GM18520 (cell line): ENCODE measurements around the gene NCCRP1.

Experiments used
- ATAC-seq: cut with Tn5 transposase; IDR thresholded peaks from one replicate; pipeline ENCODE4 v1.9.1; 2021; ENCODE audit not compliant: unreplicated experiment

The NCCRP1 gene, protein sequence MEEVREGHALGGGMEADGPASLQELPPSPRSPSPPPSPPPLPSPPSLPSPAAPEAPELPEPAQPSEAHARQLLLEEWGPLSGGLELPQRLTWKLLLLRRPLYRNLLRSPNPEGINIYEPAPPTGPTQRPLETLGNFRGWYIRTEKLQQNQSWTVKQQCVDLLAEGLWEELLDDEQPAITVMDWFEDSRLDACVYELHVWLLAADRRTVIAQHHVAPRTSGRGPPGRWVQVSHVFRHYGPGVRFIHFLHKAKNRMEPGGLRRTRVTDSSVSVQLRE

DNA sequence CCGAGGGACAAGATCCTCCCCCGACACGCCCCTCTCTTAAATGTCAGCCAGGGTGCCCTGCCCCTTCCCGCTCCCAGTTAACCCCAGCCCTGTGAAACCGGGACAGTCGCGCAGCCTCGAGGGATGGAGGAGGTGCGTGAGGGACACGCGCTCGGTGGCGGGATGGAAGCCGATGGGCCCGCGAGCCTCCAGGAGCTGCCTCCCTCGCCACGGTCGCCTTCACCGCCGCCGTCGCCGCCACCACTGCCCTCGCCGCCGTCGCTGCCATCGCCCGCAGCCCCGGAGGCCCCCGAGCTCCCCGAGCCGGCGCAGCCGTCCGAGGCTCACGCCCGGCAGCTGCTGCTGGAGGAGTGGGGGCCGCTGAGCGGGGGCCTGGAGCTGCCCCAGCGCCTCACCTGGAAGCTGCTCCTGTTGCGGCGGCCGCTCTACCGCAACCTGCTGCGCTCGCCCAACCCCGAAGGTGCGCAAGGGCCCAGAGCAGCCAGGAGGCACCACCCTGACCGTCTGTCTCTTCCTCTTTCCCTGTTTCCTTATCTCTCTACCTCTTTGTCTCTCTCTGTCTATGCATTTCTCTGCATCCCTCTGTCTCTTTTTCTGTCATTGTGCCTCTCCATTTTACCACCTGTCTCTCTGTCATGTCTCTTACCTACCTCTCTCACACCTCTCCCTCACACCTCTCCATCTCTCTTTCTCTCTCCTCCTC lies at the start of gene NCCRP1:
Gene NCCRP1 (plus strand): TSS at position 105 of the 703 bp plus-strand sequence. CDS start 19 bp downstream, at position 124.
- no peak for ATAC-seq

DNA sequence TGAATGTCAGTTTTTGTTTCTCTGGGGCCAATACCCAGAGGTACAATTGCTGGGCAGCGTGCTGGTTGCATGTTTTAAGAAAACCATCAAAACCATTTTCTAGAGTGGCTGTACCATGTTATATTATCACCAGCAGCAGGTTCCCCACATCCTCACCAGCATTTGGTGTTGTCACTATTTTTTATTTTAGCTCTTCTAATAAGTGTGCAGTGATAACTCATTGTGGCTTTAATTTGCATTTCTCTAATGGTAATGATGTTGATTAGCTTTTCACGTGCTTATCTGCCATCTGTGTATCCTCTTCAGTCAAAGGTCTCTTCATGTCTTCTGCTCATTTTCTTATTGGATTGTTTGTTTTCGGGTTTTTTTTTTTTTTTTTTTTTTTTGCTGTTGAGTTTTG lies 49.3 kb upstream of the NCCRP1 start:
- no peak for ATAC-seq

DNA sequence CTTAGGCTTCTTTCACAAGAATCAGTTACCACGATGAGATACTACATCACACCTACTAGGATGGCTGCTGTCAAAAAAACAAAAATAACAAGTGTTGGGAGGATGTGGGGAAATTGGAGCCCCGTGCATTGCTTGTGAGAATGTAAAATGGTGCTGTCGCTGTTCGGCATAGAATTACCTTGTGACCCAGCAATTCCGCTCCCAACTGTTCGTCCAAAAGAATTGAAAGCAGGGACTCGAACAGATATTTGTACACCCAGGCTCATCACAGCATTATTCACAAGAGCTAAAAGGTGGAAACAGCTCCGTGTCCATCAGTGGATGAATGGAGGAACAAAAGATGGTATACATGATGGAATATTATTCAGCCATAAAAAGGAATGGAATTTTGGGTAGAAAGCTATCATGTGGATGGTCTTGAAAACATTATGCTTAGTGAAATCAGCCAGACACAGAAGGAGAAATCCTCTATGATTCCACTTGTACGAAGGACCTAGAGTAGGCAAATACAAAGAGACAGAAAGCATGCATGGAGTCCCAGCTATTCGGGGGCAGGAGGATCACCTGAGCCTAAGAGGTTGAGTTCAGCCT lies 47.7 kb upstream of the NCCRP1 start:
- ATAC-seq: no peak

DNA sequence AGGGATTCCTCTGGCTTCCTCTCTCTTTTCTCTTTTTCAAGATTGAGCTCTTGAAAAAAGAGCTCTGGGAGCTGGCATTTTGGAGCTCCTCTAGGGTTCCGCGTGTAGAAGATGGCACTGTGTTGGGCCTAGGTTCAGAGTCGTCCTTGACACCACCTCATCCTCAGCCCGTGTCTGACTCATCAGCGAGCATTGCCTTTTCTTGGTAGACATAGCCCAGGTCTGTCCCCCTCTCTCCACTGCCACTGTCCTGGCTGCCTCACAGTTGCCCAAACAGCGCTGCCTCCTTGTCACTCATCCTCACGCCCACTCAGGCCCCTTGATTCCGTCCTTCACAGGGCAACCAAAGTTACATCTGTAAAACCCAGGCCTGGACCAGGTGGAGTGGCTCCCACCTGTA lies 46.5 kb upstream of the NCCRP1 start:
- no peak for ATAC-seq

DNA sequence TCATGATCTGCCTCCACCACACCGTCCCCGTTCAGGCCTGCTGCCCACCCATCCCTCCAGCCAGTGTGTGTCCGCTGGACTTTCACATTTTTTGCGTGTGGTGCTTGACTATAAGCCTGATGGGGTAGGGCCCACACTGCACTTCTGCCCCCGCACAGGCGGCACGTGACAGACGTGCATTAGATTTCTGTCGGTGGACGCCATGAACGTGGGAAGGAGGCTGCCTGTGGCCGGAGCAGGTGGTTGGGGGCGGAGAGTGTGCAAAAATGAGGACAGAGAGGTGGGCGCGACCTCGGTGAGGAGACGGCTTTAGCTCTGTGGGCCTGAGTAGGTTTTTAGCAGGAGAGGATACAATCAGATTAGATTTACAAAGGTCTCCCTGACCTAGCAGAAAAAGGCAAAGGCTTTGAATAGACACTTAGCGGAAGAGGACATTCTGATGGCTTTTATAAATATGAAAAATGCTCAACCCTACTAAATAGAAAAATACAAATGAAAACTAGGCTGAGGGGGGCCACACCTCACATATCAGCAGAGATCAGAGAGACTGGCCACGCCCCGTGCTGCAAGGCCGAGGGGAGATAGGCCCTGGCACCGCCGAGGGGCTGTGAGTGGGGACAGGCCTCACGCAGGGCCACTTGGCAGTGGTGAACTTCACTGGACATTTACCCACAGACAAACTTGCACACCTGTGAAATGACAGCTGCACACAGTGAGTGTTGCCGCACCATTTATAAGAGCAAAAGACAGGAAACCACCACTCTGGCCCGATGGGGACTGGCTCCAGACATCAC lies 45.8 kb upstream of the NCCRP1 start:
- no peak for ATAC-seq

DNA sequence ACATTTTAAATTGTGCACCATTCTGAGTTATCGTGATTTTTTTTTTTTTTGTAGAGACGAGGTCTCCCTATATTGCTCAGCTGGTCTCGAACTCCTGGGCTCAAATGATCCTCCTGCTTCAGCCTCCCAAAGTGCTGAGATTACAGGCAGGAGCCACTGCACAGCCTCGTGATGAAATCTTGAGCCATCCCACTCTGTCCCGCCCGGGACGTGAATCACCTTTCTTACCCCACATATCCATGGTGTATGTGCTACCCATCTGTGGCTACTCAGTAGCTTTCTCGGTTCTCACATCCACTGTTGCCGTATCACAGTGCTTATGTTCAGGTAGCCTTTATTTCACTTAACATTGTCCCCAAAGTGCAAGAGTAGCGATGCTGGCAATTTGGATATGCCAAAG lies 44.7 kb upstream of the NCCRP1 start:
- no peak for ATAC-seq

DNA sequence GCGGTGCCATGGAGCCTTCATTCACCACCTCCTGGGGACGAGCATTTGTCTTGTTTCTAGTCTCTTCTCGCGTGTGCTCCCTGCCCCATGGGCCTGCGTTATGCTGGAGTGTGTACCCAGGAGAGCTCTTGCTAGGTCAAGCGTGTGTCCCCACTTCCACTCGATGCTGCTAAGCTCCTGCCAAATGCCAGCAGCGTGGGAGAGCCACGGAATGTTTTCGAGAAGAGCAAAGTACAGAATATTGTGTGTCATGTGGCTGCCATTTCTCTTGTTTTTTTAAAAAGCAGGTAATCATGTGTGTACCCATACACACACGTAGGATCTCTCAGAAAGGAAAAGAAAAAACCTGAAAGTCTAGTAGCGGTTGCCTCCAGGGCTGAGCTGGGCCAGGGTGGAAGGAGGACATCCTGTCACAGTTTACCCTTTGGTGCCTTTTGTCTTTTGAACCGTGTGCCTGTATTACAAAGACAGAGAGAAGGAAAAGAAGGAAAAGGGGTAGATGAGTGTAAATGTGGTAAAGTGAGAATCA lies 42.6 kb upstream of the NCCRP1 start:
- ATAC-seq: no peak

DNA sequence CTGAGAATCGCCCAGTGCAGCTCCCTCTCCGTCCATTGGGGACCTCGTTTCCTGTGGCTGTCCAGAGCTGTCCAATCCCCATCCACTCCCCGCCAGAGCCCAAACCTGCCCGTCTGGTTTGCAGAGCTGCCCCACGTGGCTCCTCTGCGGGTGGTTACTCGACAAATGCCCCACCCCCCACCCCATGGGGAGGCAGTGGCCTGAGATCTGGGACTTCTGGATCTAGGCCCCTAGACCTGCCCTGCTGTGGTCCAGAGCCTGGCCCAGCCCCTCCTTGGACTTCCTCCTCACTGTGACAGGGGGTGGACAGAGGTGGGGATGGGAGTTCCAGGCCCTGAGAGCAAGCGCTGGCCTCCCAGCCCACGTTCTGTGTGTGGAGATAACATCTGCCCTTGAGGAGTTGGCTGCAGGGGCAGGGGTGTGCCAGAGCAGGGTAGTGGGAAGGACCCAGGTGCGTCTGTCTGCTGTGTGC lies 42.1 kb upstream of the NCCRP1 start:
- no peak for ATAC-seq

DNA sequence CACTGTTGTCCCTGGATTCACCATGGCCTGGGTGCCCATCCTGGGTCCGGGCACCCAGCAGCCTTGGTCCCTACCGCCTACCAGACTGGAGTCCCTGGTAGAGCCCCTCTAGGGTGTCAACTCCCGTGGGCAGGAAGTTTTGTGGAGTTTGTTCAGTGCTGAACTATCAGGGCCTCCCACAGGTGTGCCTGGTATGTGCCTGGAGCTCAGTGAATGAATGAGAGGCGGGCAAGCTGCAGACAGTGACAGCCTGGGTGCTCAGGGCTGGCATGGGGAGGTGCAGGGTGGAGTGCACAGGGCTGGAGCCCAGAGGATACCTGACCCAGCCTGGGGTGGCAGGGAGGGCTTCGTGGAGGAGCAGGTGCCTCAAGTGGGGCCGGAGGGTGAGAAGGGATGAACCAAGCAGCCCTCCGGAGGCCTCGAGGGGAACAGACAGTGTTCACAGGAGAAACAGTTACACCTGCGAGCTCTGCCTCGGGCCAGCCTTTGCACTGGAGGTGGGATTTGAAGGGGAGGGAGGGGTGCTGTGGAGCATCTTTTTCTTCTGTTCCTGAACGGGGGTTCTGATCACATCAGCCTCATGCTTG lies 41.6 kb upstream of the NCCRP1 start:
- ATAC-seq: no peak

DNA sequence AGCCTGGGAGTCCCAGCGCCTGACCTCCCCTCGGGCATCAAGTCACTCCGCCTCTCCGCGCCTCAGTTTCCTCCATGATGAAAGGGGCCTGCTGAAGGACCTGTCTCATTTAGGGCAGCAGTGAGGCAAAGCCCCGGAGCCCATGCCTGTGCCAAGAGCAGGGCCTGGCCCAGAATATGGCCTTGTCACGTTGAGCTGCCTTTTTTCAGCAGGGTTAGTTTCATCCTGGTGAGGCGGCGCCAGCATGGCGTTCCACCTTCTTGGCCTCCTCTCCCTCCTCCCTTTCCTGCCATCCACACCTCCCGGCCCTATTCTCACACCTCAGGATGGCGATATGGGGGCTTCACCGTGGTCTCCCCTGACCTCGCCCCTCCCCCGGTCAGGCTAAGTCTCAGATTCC lies 41.0 kb upstream of the NCCRP1 start:
- no peak for ATAC-seq

DNA sequence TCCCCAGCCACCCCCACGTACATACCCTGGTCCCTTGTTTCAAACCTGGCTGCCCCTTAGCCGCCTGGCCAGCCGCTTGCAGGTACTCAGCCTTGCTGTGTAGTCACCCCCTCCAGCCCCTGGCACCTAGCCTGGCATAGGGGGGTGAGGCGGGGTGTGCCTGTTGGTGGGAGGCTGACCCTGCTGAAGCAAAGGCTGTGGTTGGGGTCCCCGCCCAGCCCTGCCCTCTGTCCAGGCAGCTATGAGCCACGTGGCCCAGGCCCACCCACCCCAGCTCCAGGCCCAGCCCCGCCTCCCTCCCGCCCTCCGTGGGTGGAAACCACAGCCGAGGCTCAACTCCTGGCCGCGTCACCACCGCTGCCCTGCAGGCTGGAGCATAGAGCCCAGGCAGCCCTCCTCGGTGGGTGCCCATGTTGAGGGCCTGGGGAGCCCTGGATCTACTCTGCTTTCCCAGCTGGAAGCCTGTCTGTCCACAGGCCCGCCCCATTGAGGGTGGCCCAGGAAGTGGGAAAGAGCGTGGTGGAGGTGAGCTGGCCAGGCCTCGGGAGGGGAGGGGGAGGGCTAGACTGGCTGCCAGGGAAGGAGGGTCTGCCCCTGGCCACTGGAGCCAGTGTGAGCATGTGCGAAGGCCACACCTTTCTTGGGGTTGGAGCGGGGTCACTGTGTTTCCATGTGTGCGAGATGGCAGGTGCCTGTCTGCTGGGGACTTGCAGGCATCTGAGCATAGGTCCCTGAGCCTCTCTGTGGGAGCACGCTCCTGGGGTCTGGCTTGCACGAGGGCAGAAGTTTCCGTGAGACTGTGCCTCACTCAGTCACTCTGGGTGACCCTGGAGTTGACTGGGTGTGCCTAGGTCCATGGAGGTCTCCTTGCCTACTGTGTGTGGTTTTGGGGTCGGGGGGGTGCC lies 40.2 kb upstream of the NCCRP1 start:
- ATAC-seq: no peak

DNA sequence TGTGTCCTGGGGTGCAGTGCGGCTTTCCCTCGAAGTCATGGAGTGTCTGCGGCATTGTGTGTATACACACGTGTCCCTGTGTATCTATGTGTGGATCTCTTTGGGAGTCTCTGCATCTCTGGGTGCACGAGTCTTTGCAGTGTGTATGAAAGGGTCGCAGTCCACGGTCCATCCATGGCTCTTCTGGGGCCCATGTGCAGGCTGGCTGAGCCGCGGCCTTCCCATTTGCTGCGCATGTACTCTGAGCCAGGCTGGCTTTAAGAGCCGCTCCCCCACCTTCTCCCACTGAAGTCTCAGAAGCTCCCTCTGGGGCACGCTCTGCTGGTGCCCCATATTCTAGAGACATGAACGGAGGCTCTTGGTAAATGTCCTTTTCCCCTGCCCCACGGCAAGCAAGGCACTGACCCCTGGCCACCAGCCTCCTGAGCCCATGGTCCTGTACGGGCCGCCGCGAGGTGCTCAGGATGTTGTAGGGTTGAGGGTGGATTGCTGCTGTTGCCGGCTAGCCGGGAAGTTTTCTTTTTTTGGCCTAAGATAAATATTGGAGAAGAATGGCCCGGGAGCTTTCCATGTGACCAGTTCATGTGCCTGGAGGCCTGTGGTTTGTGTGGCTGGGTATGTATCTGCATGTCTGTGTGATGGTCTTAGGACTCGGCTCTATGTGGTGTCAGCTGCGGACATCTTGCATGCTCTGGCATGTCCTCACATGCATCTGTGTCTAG lies 39.3 kb upstream of the NCCRP1 start:
- ATAC-seq: no peak

DNA sequence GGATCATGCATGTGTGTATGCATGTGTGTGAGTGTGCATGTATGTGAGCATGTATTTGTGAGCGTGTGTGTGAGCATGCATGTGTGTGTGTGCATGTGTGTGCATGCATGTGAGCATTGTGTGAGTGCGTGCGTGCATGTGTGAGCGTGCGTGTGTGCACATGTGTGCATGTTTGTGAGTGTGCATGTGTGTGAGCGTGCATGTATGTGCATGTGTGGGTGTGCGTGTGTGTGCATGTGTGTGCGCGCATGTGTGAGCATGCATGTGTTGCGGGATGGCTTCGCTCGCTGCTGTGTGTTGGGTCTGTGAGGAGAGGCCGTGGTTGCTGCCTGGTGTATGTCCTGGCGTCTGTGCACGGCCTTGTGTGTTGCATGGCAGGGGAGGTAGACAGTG lies 38.8 kb upstream of the NCCRP1 start:
- ATAC-seq: no peak

DNA sequence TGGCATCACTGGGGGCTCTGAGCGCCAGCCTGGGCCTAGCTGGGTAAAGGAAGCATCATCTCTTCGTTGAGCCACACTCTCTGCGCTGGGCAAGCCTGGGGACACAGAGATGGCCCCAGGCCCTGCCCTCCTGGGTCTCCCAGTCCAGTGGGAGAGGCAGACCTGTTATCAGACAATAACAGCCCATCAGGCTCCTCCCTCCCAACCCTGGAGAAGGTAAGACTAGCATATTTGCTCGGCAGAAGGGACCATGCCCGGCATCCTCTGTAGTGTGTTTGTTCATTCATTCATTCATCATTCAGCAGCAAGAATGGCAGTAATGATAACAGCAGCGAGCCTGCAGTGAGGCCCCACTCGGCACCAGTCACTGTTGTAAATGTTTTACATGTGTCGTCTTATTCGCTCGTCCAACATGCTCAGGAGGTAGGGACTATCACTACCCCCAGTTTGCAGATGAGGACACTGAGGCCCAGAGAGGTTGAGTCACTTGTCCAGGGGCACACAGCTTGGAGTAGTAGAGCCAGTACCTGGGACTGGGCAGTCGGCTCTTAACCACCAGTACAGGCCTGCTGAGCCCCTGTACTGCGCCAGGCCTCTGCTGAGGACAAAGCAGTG lies 38.0 kb upstream of the NCCRP1 start:
- ATAC-seq: no peak

DNA sequence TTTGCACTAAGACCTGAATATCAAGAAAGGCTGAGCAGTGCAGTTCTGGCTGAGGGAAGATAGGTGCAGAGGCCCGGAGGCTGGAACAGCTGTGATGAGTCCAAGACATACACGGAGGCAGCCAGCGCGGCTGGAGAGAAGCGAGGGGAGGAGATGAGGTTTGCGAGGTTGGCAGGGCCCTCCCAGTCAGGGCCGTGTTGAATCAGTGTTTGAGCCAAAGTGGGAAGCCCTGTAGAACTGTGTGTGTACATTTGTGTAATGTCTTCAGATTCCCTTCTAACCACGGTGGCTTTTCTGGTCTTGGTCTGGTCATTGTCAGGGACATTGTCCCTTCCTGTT lies 36.3 kb upstream of the NCCRP1 start:
- no peak for ATAC-seq

DNA sequence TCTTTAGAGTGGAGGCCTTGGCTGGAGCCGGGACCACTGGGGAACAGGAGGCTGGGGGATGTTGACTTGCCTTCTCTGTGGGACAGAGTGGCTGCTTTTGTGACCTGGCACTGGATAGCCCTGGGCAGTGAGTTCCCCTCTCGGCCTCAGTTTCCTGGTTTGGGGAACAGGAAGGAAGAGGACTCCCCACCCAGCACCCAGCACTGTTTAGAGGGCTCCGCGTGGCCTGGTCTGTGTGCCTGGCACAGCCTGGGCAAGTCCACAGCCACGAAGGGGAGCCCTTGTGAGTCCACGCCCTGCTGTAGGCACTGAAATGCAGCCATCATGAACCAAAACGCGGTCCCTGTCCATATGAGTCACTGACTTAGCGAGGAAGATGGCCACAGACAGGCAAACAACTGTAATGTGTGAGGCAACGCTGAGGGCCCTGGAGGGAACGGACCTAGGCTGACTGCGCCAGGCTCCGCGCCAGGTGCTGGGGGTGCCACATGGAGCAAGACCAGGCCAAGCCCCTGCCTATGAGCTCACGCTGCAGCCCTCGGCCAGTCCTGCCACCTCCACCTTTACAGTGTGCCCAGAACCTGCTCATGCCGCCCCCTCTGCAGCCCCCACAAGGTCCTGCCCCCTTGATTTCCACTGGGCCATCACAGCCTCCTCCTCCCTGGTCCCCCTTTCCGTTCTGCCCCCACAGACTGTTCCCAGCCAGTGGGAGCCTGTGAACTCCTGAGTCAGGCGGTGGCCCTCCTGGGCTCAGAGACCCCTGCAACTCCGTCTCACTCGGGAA lies 35.7 kb upstream of the NCCRP1 start:
- ATAC-seq: no peak

DNA sequence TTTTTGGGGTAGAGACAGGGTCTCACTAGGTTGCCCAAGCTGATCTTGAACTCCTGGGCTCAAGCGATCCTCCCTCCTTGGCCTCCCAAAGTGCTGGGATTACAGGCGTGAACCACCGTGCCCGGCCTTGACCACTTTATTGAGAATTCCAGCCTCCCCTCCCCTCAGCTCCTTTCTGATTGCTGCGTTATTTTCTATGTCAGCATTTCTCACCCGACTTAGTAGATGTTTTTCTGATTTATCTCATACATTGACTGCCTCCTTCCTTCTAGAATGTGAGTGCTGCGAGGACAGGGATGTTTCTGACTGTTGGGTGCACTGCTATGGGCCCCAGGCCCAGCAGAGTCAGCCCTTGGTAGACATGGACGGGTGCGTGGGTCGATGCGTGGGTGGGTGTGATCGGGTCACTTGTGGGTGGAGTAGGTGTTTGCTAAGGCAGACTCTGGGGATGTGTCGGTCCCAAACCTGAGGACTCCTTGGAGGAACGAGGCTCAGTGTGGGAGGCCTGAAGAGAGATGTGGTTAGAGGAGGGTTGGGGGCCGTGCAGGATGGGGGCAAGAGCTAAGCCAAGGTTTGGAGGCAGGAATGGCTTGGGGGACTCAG lies 34.2 kb upstream of the NCCRP1 start:
- no peak for ATAC-seq

DNA sequence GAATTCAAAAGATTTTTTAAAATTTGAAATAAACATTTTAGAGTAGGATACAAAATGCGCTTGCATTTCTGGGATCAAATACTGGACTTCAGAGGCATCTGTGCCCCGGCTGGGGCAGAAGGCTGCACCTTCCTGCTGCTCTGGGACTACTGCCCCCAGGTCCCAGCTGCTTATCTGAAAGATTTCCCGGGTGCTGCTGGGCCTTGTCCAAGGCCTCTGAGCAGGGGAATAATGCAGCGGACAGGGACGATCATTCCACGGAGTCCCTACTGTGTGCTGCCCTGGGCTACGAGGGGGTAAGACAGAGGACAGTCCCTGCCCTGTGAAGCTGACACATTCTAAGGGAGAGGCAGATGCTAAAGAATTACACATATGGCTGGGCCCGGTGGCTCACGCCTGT lies 33.1 kb upstream of the NCCRP1 start:
- ATAC-seq: no peak
